ENCODE results near the gene RETREG1. TPM values are rescaled to one million over a fixed set of nuclear protein-coding genes. Genes with fewer than 3 reads are reported as not detected.
A peak's percentile ranks its signal among the peaks of the same experiment; 100 is the strongest.

The RETREG1 gene
- total RNA-seq, 1 donor from 2014 or later: 11.6 TPM

DNA sequence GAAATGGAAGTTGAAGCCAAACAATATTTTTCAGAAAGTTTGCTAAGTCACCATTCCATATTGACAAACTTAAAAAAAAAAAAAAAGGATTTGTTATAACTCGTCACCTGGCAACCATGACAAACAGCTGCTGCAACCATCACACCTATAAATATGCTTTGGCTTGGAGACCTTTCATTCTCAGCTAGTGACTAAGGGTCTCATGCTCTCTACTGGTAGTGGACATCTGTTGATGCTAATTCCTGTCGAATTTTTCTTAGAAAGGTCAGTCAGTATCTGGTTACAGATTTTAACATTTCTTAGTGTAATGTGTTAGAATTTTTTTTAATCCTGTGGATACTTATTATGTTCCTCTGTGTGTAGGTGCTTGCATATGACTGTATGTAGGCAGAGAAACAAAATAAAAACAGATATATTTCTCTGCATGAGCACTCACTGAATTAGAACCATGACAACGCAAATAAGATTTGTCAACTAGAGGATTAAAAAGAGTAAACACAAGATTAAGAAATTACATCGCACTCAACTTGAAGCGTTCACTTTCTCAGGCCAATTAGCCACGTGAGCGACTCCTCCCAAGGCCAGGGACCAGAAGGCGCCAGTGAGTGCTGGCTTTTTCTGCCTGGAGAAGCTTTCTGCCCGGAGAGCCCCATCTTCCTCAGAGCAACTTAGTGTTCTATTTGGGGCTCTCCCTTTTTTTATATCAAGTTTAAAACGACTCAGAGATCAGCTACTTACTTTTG is 124.2 kb downstream of the RETREG1 start:
- DNase-seq (ENCODE audit: extremely low spot score, unreplicated experiment): no peak
- Mint-ChIP-seq H3K4me1 (ENCODE audit: unreplicated experiment) (no peaks in the 10 kb centered on the region), H3K36me3 (peaks cover under 1% of the 10 kb centered on the region), H3K27me3 (no peaks in the 10 kb centered on the region), H3K9me3 (peaks cover 7% of the 10 kb centered on the region), H3K4me3 (no peak overlapping the region), H3K27ac (peak overlapping the region; percentile 13)
- TF ChIP-seq, protein P1, sequence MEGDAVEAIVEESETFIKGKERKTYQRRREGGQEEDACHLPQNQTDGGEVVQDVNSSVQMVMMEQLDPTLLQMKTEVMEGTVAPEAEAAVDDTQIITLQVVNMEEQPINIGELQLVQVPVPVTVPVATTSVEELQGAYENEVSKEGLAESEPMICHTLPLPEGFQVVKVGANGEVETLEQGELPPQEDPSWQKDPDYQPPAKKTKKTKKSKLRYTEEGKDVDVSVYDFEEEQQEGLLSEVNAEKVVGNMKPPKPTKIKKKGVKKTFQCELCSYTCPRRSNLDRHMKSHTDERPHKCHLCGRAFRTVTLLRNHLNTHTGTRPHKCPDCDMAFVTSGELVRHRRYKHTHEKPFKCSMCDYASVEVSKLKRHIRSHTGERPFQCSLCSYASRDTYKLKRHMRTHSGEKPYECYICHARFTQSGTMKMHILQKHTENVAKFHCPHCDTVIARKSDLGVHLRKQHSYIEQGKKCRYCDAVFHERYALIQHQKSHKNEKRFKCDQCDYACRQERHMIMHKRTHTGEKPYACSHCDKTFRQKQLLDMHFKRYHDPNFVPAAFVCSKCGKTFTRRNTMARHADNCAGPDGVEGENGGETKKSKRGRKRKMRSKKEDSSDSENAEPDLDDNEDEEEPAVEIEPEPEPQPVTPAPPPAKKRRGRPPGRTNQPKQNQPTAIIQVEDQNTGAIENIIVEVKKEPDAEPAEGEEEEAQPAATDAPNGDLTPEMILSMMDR (conservative IDR thresholded peaks at IDR 0.05): no peak

DNA sequence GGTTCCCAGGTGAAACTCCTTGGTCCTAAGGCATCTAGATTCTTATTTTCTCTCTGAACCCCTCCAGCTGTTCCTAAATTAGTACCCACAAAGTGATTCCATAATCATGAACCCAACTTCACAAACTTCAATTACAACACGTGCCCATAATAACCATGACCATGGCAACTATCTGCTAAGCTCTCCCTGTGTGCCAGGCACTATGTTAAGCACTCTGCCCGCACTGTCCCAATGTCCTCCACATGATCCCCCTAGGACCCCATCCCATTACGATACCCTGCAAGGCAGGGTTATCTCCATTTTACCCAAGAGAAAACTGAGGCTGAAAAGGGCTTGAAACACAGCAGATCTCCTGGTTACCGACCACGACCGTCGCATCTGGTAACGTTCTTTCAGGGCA is 125.9 kb downstream of the RETREG1 start:
- Mint-ChIP-seq H3K4me3 (no peak overlapping the region), H3K9me3 (peaks cover 7% of the 10 kb centered on the region), H3K27ac (peak overlapping the region; percentile 32), H3K4me1 (ENCODE audit: unreplicated experiment) (no peaks in the 10 kb centered on the region), H3K27me3 (no peaks in the 10 kb centered on the region), H3K36me3 (no peaks in the 10 kb centered on the region)
- TF ChIP-seq, protein P1 (conservative IDR thresholded peaks at IDR 0.05): no peak
- no peak for DNase-seq (ENCODE audit: extremely low spot score, unreplicated experiment)

DNA sequence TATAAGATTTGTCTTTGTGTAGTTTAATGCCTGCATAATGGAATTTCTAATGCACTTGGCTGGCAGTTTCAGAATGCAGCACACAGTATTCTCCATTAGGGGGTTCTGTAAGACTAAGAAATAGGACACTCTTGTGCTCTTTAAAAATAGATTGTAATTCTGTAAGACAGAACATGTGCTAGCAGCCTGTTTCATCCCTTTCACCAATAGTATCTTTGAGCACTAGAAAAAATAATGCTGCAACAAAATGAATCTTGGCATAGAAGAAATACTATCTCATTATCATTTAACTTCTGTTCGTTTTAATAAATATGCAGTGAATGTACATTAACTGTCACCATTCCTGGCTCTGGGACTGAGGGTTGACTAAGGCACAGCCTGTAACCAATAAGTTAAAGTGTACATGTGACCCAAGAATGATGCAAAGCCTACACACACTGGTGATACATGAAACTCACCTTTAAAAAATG is 127.4 kb downstream of the RETREG1 start:
- no peaks in the 10 kb centered on the region for H3K4me1 Mint-ChIP-seq (ENCODE audit: unreplicated experiment)

DNA sequence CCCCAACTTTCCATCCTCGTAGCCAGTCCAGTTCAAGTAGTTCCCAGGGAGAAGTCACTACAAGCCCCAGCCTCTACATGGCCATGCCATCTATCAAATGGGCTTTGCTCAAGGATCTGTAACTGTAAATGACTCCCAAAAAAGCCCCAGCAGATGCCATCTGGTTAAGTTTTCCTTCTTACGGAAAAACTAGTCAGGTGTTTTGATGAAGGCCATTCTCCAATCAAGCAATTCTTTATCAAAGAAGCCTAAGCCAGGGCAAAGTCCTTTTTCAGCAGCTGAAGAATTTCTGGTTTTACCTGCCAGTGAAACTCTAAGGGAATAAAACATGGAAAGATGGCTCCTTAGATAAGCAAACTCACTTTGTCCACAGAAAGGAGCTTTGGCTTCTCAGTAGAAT is 129.3 kb downstream of the RETREG1 start:
- peak overlapping the region; percentile 0 for H3K27ac Mint-ChIP-seq
- no peaks in the 10 kb centered on the region for H3K36me3 Mint-ChIP-seq
- no peaks in the 10 kb centered on the region for H3K4me1 Mint-ChIP-seq (ENCODE audit: unreplicated experiment)
- H3K4me3 Mint-ChIP-seq: no peak overlapping the region
- no peaks in the 10 kb centered on the region for H3K9me3 Mint-ChIP-seq
- TF ChIP-seq, protein P1 (conservative IDR thresholded peaks at IDR 0.05): no peak
- H3K27me3 Mint-ChIP-seq: no peaks in the 10 kb centered on the region
- no peak for DNase-seq (ENCODE audit: extremely low spot score, unreplicated experiment)

More for the DNA sequence above, 127.4 kb downstream of the RETREG1 start:
- H3K9me3 Mint-ChIP-seq: no peaks in the 10 kb centered on the region
- no peaks in the 10 kb centered on the region for H3K27me3 Mint-ChIP-seq
- no peaks in the 10 kb centered on the region for H3K36me3 Mint-ChIP-seq
- no peak overlapping the region for H3K4me3 Mint-ChIP-seq
- no peak for DNase-seq (ENCODE audit: extremely low spot score, unreplicated experiment)
- TF ChIP-seq, protein P1 (conservative IDR thresholded peaks at IDR 0.05): peak; percentile 83
- H3K27ac Mint-ChIP-seq: no peak overlapping the region

DNA sequence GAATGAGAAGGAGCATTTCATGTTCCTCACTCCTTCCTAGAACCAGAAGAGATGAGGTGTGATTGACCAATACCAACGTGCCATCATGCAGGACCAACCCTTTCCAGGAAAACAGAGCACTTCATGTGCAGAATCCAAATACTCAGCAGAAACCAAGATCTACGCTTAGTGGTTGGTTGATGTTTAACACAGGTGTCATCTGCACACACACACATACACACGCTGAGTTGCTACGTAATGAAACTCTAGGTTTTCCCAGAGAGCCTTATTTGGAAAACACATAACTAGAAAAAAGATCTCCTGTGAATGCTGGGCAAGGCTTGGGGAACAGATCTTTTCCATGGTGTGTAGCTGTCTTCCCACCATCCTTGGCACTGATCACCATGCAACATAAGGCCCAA is 130.1 kb downstream of the RETREG1 start:
- Mint-ChIP-seq H3K27me3 (no peaks in the 10 kb centered on the region), H3K9me3 (no peaks in the 10 kb centered on the region), H3K27ac (no peak overlapping the region), H3K36me3 (no peaks in the 10 kb centered on the region), H3K4me3 (no peak overlapping the region), H3K4me1 (ENCODE audit: unreplicated experiment) (no peaks in the 10 kb centered on the region)
- TF ChIP-seq, protein P1 (conservative IDR thresholded peaks at IDR 0.05): no peak
- no peak for DNase-seq (ENCODE audit: extremely low spot score, unreplicated experiment)
